Tongue (tissue), 2 donors: Measurements from ENCODE around the gene NELL1. TPM values are rescaled to one million over a fixed set of nuclear protein-coding genes. Genes with fewer than 3 reads are reported as not detected.

Experiments used
- DNase-seq: peaks from one replicate; pipeline ENCODE4 v3.0.0-alpha.2; 2015
- total RNA-seq: library from RNA; depleted of rRNA; stranded (reverse); fragments of >200 nt; gene quantifications from one replicate; pipeline ENCODE4 v1.2.3, GENCODE V29; 2014

The NELL1 gene
- total RNA-seq, 1 donor from 2014 or later = 78.7 TPM

DNA sequence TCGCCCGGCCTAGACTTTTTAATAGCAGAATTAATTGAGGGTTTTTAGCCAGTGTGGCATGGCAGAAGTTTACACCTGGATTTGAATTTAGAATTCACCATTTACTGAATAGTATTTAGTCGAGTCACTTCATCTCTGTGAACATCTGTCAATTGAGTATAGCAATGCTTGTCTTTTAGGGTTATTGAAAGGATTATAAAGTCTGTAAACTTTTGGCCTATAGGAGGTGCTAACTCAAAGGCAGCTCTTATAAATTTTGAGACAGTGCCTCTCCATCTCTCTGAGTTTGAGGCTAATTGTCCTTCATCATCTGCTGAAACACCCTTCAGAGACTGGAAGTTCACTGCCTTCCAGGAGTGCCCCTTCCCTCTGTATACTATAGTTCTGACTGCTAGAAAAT lies 205.0 kb downstream of the NELL1 start:
- no peak for DNase-seq

DNA sequence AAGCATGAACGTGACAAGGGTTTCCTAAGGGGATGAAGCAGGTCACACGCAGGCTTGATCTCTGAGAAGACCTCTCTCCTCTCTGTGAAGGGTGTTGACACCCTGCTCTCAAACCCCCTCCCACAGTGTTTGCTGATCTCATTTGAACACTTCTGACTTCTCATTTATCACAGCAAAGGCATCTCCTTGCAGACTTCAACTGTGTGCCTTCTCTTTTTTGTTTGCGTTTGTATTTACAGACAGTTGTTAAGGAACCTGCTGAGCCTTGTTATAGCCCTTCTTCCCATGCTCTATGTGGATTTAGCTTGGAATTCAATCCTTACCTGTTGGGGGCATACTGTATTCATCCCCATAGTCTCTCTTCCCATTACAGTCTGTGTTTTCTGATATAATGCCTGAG lies 206.5 kb downstream of the NELL1 start:
- DNase-seq = no peak

DNA sequence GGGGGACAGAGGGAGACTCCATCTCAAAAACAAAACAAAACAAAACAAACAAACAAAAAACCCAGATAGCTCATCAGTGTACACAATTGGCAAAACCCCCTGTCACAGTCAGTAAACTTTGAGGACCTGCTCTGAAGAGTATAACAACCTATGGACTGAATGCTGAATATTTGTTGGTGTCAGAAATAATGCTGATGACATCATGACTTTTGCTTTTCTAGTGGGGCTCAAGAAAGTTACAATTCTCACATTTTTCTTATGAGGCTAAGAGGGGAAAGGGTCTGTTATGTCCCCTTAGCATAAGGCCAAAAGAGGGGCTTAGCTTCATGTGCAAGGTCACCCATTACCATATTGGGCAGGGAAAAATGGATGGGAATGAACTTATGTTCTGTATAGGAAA lies 207.4 kb downstream of the NELL1 start:
- DNase-seq = no peak

DNA sequence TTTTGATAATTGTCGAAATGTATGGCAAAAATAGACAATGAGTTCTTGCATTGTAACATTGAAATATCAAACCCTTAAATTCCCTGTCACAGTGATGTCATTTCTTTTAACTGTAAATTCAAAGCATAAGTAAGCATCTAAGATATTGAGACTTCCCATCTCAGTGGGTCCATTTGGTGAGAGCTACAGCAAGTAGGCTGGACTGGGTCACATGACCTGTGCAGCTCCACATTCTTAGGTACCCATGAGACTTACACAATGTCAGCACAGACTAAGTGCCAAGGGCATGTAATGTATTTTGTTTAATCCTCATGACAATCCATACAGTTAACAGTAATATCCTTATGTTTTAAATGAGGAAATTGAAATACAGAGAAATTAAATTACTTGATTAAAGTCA lies 210.7 kb downstream of the NELL1 start:
- no peak for DNase-seq

DNA sequence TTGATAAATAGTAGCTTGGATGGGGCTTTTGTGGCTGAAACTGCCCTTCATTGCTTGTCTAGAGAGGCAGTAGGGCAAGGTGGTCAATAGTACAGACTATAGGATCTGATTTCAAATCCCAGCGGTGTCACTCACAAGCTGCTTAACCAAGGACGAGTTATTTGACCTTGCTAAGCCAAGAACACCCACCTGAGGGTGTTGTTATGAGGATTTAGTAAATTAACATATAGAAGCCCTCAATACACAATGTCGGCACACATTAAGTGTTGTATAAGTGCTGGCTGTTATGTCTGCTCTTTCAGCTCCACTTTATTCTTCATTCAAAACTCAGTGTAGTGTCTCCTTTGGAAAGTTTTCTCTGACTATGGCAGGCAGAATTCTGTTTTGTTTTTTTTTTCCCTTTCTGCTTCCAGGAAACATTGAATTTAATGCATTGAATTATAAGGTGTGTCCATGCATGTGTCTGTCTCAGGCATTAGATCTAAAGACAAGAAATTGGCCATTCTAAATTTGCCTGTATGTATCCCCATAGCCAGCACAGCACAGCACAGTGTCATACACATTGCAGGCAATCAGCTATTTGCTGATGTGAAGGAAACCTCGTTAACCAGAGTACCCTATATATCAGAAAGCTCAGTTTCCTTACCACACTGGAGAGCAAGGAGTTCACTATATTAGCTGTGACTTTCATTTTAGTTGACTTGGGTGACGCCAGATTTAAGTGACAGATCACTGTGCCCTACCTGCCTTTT lies 212.1 kb downstream of the NELL1 start:
- no peak for DNase-seq

DNA sequence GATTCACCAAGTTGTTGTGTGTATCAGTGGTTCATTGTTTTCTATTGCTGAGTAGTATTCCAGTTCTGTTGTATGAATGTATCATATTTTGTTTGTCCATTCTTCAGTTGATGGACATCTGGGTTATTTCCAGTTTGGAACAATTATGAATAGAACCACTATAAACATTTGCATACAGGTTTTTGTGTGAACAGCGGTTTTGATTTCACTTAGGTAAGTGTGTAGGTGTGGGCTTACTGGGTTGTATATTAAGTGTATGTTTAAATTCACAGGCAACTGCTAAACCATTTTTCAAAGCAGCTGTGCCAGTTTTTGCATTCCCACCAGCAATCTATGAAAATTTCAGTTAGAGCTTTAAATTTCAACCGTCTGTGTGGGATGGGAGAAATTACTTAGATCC lies 217.8 kb downstream of the NELL1 start:
- no peak for DNase-seq

DNA sequence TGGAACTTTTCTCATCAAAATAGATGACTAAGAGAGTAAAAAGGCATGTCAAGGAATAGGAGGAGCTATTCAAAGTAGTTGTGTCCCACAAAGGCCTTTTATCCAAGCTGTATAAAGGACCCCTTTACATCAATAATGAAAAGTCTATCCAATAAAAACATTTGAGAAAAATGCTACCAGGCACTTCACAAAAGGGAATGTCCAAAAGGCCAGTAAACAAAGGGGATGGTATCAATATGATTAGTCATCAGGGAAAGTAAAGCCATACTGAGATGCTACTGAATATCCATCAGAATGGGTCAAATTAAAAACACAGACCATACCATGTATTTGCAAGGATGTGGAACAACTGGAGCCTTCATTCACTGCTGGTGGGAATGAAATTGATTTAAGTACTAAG lies 224.9 kb downstream of the NELL1 start:
- no peak for DNase-seq

DNA sequence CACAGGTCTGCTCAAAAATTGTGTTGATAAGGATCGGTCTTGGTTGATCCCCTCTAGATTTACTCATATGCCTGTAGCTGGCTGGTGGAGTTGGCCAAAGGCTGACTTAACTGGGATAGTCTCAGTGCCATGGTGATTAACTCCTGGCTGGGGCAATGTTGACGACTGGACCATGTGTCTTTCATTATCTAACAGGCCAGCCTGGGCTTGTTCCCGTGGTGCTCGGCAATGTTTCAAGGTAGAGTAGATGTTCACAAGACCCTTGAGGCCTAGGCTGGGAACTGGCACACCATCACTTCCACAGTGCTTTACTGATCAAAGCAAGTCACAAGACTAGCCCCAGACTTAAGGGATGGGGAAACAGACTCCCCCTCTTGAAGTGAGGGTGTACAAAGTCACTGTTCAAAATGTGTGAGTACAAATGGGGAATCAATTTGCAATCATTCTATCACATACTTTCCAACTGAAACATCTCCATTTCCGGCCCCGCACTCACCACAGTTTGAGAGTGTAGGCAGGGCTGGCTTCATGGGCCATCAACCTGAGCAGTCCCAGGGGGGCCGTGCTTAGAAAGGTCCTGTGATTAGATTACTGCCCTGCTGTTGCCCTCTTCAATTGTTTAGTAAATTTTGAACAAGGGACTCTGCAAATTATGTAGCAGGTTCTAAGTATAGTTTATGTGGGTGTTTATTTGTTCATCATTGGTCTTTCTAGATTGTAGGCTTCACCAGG lies 240.8 kb downstream of the NELL1 start:
- no peak for DNase-seq

DNA sequence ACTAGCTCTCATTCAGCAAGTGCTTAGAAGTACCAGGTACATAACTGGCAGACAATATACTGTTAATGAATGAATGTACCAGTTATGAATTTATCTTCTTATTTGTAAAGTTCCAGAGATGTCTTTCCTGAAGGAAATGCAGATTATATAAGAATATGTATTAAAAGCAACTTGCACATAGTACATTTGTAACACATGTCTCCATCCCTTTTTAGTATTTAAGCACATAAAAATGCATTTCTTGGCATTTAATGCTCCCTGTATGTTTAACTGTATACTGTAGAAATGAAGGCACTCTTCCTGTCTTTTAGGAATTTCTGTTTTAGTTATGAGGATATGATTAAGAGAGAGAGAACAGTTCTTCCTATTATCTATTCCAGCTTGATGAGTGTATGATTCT lies 241.3 kb downstream of the NELL1 start:
- no peak for DNase-seq

DNA sequence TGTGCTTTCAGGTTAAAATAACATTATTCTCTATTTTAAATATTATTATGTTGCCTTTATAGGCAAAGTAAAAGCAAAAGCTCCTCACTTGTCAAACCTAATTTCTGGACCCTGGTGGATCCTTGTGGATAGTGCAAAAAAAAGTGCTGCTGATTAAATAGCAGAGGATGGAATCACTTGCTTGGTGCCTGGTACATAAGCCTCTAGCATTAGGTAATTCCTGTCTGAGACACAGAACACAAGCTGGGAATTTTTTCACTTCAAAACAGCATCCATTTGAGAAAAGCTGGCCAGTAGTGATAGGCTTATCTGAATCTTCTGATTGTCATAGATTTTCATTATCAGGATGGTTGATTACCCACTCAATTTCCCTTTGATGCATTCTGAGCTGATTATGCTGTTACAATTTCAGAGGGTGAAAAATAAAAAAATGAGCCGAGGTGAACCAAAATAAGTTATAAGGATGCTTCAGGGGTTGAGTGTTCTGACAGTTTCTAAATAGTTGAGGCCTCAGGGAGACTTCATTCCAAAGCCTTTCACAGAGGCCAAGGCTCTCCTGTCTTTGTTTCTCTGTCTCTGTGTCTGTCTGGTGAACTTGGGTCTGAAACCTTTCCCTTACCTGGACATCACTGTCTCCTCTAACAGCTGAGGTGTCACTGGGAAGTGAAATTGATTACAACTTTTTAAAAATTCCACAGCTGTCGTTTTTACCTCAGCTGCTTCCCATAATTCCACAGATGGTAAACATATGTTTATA lies 242.9 kb downstream of the NELL1 start:
- DNase-seq = peak; percentile 13

DNA sequence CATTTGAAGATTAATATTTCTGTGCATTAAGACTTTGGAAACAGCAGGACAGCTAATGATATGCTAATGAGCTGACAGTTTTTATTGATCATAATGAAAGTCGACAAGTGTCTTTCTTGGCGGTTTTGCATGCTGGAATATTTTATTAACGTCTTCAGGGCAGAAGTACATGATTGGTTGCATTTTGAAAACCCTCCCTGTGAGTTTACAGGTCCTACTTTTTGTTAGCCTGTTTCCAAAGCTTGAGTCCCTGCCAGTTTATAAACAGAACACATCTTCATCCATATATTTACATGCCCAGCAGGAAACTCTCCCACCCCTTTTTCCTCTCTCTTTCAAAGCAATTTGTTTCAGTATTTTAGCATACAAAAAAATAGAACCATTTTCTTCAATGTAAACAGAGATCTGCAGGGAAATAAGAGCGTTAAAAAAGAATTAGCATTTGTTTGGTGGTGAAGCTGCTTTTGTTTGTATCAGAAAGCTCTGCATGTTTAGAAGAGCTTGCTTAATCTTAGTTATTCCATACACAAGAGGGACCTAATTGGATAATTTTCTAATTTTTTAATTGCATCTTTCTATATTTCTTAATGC lies 243.6 kb downstream of the NELL1 start:
- peak; percentile 10 for DNase-seq

DNA sequence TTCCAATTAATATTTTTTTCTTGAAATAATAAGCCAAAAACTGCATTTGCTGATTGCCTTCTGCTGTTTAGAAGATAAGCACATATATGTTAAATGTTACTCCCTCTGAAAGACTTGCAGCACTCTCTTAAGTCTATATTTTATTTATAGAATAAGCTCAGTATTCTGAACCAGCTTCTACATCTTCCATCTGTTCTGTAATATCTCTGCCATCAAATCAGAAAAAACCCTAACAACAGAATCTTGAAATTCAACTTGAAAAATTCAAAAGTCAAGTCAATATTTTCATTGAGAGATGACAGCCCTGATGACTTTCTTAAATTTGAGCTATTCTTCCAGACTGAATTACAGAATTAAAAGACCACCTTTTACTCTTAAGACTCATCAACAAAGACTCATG lies 247.9 kb downstream of the NELL1 start:
- DNase-seq = no peak

DNA sequence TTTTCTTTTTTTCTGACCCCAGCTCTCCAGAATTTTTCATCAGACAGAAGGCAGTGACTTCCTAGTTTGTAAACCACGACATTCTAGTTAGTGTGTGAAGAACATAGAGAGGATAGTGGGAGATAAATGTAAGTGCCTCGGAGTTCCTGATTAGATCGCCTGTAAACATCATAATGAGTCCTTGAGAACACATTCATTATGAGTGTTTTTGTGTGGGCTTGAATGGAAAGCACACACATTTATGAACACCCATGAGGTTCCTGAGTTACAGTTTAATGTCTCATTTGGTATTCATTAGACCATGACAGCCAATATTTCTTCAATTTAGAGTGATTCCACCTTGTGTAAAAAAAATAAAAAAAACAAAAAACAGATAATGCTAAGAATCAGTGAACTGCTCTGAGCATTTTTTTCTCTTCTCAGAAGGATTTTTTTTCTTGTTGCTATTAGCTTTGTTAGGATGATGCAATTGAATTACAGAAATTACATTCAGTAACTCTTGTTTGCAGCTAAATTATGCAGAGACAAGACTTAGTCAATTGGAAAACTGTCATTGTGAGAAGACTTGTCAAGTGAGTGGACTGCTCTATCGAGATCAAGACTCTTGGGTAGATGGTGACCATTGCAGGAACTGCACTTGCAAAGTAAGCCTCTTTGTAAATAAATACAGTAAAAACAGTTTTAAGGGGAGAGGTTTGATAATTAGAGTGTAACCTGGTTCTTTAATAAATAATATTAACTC lies 257.6 kb downstream of the NELL1 start:
- no peak for DNase-seq

DNA sequence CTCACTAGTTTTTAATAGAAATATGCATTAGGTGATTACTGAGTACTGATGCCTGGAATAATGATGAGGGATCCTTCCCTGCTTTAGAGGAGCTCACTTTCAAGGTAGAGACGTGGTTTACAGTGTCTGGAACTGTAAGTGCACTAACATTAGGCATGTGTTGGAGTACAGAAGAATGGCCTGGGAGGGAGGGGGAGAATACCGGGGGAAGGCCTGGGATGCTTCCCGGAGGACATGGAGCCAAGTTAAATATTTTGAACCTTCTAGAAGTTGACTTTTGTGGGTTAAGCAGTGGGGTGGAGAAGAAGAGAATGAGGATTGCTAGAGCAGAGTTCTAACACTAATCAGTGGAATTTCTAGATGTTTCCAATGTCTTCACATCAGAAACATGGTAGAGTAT lies 261.6 kb downstream of the NELL1 start:
- no peak for DNase-seq

DNA sequence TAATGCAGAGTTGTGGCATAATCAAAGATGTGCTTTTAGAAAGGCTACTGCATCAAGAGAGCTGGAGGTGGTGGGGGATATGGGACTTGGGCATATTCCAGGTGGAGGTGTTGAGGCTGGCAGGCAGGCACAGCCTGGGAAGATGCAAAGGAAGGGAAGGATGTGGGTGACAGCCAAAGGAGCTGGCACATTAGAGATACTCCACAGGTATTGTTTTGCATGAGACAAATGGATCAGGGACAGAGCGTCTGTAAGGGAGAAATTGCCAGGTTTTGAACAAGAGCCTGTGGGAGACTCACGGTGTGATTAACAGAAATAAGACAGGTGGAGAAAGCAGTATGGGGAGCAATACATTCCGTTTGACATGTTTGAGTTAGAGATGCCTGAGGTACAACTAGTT lies 263.7 kb downstream of the NELL1 start:
- DNase-seq = no peak

DNA sequence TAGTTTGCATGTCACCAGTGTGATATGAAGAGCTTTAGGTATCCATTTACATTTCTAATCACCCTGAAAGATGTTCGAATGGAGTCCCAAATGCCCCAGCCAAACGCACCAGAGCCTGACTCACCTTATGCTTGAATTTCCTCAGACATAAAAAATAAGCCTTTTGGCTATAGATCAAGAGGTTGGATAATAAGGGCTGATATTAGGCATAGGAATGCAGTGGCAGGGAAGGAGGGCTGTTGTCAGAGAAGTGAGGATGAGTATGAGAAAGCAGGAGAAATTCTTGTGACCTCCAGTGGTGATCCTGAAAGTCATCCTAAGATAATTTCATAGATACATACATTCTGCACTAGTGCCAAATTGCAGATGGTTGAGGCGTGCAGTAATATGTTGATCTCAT lies 264.6 kb downstream of the NELL1 start:
- DNase-seq = no peak

DNA sequence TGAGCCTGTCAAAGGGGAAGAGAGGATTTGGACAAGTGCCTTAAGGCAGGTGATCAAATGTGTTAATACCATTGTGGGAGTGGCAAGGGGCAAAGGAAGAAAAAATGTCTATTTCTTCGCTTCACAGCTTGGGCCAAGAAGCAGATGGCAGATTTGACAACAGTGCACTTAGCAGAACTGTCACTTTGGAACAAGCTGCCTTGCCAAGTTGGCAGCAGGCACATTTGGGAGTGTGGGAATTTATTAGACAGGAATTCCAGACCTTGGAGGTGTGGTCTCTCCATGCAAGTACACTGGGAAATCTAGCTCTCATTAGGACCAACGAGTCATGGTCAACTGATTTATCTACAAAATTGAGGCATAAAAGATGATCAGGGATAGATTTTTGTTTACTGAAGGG lies 265.1 kb downstream of the NELL1 start:
- no peak for DNase-seq

DNA sequence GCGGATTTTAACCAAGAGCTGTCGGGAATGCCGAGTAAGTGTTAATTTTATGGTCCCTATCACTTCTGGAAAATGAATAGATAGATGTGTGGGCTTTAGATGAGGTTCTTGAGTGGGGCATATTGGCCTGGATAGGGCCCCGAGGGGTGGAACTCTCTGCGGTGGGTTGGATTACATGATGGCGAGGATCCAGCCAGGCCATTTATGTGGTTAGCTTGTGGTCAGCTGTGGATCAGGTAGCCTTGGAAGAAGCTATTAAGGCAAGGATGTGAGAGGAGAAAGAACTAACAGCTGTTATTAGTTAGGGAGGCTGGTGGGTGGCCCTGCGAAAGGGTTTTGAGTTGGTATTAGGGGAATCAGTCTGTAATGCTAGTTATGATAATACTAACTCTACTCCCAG lies 268.4 kb downstream of the NELL1 start:
- no peak for DNase-seq

DNA sequence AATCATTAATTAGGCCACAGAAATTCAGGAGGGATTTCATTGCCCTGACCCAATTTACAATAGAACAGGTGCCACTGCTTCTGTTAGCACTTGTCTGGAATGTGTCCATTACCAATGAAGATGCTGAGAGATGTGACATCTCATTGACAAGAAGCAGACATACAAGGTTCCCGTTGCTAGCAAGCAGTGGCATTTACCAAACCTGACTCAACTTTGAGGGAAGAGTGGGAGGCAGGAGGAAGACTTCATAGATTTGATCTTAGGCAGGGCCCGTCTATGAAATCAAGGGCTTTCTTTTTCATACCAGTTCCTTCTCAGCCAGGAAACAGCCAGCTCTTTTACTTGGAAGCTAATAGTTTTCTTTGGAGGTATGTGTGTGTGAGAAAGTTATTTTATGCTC lies 280.2 kb downstream of the NELL1 start:
- no peak for DNase-seq

DNA sequence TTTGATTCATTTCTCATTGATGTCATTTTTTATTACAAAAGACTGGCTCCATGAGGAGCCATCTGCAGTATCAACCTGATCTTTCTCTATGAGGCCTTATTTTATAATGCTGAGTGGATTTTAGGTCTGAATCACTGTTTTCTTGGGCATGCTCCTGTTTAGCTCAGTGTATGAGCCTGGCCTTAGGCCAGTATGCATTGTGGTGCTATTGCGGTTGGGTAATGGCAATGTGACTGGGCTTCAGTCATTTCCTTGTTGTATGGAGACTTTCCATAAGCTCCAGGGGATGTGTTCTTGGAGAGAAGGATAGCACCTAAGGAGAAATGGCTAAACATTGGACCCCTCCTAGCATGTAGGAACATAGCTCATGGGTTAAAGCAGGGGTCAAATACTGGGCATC lies 293.2 kb downstream of the NELL1 start:
- no peak for DNase-seq

DNA sequence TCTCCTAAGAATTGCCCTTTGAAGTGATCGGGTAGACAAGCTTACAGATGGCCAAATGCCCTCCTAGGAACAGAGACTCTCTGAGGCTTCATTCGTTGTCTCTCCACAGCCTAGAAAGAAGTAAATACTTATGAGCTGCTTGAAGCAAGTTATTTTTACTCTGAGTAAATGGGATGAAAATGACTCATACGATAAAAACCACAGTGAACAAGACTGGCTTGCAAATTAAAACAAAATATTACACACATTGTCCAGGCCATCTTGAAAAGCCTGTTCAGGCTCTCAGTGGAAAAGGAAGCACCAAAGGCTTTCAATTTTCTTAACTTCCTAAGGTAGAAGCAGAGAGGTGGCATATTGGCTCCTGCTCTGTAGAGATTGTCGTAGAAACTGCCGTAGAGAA lies 294.2 kb downstream of the NELL1 start:
- no peak for DNase-seq

DNA sequence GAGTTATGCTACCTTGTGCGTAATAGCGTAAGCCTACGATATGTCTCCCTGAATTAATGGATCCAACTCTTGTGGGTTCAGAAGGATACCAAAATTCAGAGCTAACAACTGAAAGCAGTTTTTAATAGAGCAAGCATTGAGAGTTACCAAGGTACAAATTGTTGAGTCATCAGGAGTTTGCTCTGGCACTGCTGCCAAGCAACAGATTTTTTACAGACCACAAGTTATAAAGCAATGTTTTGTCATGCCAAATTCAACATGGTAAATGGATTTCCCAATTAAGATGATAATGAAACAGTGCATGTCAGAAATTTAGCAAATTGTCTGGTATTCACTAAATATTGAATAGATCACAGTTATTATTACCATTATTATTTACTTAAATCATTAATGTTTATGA lies 295.6 kb downstream of the NELL1 start:
- no peak for DNase-seq
